ENCODE results near the gene TBC1D3B. TPM values are rescaled to one million over a fixed set of nuclear protein-coding genes. Genes with fewer than 3 reads are reported as not detected.
"Not testable (repeated sequence)": the region's sequence is repeated elsewhere in the genome, so short reads cannot be mapped to it uniquely, and the experiment has no call there.

TBC1D3B gene
- total RNA-seq, 1 donor from 2014 or later, result 27.1 TPM

DNA sequence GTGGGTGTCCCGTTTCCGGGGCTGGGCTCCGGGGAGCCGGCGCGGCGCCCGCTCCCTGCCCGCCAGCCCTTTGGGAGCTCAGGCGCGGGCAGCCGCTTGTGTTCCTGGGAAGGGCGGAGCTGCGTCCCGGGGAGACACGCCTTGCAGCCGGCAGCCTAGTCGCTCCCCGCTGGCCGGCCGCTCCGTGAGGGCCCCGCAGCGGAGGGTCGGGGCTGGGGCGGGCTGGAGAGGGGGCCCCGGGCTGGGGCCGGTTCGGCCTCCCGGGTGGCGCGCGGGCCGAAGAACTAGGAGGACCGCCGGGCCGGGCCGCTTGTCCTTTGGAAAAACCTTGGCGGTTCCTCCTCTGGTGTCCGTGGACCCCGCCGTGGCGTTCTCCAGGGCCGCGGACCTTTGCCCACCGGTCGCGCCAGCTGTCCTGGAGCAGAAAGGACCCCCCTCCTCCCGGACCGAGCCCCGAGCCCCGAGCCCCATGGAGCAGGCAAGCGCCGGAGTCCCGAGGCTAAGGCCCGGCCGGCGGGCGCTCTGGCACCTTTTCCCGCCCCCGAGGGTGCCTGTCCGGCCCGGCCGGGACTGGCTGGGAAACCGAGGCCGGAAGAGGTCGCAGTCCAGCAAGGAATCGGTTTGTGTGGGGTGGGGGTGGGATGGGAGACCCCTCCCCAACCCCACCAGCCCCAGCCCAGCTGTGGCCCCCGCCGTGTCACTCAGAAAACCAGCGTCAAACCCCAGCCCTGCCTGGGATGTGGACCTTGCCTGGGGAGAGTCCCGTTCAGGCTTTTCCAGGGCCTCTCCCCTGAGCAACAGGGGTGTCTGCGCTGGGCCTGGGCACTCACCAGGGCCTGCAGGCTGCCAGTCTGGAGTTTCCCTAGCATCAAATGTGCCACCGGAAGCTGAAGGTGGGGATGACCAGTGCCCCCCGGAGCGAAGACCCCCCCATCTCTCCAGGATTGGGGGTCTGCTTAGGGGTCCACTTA, 6.8 kb upstream of the TBC1D3B start:
- H3K9me3 Mint-ChIP-seq (ENCODE audit: low read depth), result no peaks in the 10 kb centered on the region
- peaks cover 17% of the 10 kb centered on the region for H3K4me1 Mint-ChIP-seq (ENCODE audit: low read depth)
- TF ChIP-seq, protein P1, sequence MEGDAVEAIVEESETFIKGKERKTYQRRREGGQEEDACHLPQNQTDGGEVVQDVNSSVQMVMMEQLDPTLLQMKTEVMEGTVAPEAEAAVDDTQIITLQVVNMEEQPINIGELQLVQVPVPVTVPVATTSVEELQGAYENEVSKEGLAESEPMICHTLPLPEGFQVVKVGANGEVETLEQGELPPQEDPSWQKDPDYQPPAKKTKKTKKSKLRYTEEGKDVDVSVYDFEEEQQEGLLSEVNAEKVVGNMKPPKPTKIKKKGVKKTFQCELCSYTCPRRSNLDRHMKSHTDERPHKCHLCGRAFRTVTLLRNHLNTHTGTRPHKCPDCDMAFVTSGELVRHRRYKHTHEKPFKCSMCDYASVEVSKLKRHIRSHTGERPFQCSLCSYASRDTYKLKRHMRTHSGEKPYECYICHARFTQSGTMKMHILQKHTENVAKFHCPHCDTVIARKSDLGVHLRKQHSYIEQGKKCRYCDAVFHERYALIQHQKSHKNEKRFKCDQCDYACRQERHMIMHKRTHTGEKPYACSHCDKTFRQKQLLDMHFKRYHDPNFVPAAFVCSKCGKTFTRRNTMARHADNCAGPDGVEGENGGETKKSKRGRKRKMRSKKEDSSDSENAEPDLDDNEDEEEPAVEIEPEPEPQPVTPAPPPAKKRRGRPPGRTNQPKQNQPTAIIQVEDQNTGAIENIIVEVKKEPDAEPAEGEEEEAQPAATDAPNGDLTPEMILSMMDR (IDR thresholded peaks at IDR 0.05; ENCODE audit: unreplicated experiment), result no peak
- peak overlapping the region; percentile 80 for H3K4me3 Mint-ChIP-seq (ENCODE audit: low read depth)
- H3K36me3 Mint-ChIP-seq (ENCODE audit: insufficient read depth), result no peaks in the 10 kb centered on the region
- H3K27me3 Mint-ChIP-seq, result peaks cover 36% of the 10 kb centered on the region
- no peak overlapping the region for H3K27ac Mint-ChIP-seq
- peak; percentile 86 for DNase-seq (ENCODE audit: low spot score, unreplicated experiment)

- Mint-ChIP-seq H3K27ac (peak overlapping the region; percentile 78), H3K4me3 (ENCODE audit: low read depth) (peak overlapping the region; percentile 80), H3K4me1 (ENCODE audit: low read depth) (peaks cover 17% of the 10 kb centered on the region), H3K27me3 (peaks cover 28% of the 10 kb centered on the region), H3K36me3 (ENCODE audit: insufficient read depth) (no peaks in the 10 kb centered on the region), H3K9me3 (ENCODE audit: low read depth) (no peaks in the 10 kb centered on the region)
- TF ChIP-seq, protein P1 (IDR thresholded peaks at IDR 0.05; ENCODE audit: unreplicated experiment), result no peak
- DNase-seq (ENCODE audit: low spot score, unreplicated experiment), result peak; percentile 49
Observed at GRCh38 chr17:36182176-36183000, 6.0 kb upstream of the TBC1D3B start.

- H3K9me3 Mint-ChIP-seq (ENCODE audit: low read depth); H3K27ac Mint-ChIP-seq; DNase-seq (ENCODE audit: low spot score, unreplicated experiment); H3K36me3 Mint-ChIP-seq (ENCODE audit: insufficient read depth): not testable (repeated sequence)
- H3K4me3 Mint-ChIP-seq (ENCODE audit: low read depth), result peak overlapping the region; percentile 80
- peaks cover 25% of the 10 kb centered on the region for H3K27me3 Mint-ChIP-seq
- H3K4me1 Mint-ChIP-seq (ENCODE audit: low read depth), result peaks cover 17% of the 10 kb centered on the region
Observed at GRCh38 chr17:36181446-36182175, 5.2 kb upstream of the TBC1D3B start.

DNA sequence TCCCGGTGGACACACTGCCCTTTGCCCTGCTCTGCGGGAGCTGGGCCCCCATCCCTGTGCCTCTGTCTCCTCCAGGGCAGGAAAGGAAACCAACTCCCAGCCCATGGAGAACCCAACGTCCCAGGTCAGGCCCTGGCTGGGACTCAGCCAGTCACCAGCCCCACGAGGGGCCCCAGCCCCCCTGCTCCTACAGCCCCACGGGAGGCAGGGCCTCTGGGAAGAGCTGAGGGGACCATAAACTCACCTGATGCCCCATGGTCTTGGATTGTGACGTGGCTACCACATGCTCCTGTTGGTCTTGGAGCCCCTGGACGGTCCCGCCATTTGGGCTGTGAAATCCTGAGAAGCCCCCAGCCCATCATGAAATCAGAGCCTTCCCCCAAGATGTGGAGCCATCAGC, 7.6 kb downstream of the TBC1D3B start:
- H3K36me3 Mint-ChIP-seq (ENCODE audit: insufficient read depth); H3K4me1 Mint-ChIP-seq (ENCODE audit: low read depth); DNase-seq (ENCODE audit: low spot score, unreplicated experiment); H3K27ac Mint-ChIP-seq; H3K9me3 Mint-ChIP-seq (ENCODE audit: low read depth); H3K4me3 Mint-ChIP-seq (ENCODE audit: low read depth); H3K27me3 Mint-ChIP-seq: not testable (repeated sequence)

GRCh38 chr17:36153895-36154610, 22.4 kb downstream of the TBC1D3B start:
- H3K36me3 Mint-ChIP-seq (ENCODE audit: insufficient read depth), result no peaks in the 10 kb centered on the region
- H3K27ac Mint-ChIP-seq, result no peak overlapping the region
- DNase-seq (ENCODE audit: low spot score, unreplicated experiment), result no peak
- no peak overlapping the region for H3K4me3 Mint-ChIP-seq (ENCODE audit: low read depth)
- H3K4me1 Mint-ChIP-seq (ENCODE audit: low read depth), result no peaks in the 10 kb centered on the region
- peaks cover 3% of the 10 kb centered on the region for H3K27me3 Mint-ChIP-seq
- TF ChIP-seq, protein P1 (IDR thresholded peaks at IDR 0.05; ENCODE audit: unreplicated experiment), result no peak
- no peaks in the 10 kb centered on the region for H3K9me3 Mint-ChIP-seq (ENCODE audit: low read depth)
